Stimulated activated CD4-positive, alpha-beta T cell treated with anti-CD3 and anti-CD28 coated beads, Interleukin-2, amount 100 ng/mL, for 24 hours (primary cell): Measurements from ENCODE around the gene ARID3A.
"Not testable (repeated sequence)": the region's sequence is repeated elsewhere in the genome, so short reads cannot be mapped to it uniquely, and the experiment has no call there.

ENCODE experiments used
- DNase-seq, 2 donors: peaks; one replicate each; pipeline ENCODE4 v3.0.0-alpha.2; 2020

The ARID3A gene

DNA sequence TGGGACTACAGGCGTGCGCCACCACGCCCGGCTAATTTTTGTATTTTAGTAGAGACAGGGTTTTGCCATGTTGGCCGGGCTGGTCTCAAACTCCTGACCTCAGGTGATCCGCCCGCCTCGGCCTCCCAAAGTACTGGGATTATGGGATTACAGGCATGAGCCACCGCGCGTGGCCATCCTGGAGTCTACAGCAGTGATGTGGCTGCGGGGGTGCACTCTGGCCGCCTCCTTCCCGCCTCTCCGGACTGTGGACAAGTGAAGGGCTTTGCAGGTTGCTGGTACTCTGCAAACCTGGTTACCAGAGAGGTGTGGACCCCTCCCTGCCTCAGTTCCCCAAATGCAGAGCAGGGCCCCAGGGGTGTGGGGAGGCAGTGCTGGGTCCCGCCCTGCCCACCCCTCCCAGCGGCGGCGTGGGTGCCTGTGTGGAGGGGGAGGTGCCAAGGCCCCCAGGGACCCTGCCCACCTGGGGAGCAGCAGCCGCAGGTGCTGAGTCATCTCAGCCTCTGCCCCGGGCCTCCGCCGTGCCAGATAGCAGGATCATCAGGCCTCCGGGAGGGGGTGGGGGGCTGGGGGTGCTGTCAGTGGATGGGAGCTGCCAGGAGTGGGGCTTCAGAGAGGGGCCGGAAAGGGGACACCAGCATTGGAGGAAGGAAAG is 23.1 kb downstream of the ARID3A start:
- DNase-seq: no peak

DNA sequence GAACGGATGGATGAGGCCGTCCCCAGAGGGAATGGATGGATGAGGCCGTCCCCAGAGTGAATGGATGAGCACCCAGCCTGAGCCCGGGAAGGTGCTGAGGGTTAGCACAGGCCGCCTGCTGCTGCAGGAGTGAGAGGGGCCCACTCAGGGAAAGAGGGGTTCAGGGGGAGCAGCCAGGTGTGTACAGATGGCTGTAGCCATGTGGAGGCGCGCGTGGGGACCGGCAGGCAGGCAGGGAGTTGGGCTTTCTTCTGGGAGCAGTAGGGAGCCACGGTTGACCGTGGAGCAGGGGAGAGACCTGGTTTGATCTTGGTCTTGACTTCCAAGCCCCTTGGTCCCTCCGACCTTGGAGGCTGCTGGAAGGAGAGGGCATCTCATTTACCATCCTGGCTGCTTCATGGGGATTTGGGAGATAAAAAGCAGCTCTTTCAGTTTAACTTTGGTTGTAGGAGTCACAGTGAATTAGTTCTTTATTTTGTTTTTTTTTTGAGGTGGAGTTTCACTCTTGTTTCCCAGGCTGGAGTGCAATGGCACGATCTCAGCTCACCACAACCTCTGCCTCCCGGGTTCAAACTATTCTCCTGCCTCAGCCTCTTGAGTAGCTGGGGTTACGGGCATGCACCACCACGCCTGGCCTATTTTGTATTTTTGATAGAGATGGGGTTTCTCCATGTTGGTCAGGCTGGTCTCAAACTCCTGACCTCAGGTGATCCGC is 24.7 kb downstream of the ARID3A start:
- no peak for DNase-seq

- no peak for DNase-seq
These were observed 26.3 kb downstream of the ARID3A start for GRCh38 chr19:952049-952679.

GRCh38 chr19:952680-953444 is 27.0 kb downstream of the ARID3A start:
- no peak for DNase-seq

GRCh38 chr19:953445-954271 is 27.8 kb downstream of the ARID3A start:
- DNase-seq: no peak

DNA sequence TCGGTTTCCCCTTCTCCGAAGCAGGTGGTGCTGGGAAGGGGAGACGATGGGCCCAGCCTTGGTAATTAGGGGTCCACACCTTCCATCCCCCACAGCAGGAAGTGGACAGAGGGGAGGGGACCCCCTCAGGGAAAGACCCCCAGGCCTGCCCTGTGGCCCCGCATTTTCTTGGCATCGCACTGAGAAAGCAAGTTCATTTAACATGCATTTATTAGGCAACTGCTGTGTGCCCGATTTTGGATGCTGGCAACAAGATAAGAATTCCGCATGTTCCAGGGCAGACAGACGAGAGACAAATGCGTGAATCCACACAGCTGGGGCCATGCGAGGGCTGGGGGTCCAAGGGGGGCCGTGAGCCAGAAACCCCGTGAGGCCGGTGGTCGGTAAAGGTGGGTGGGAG is 28.4 kb downstream of the ARID3A start:
- no peak for DNase-seq

GRCh38 chr19:954672-955494 is 29.0 kb downstream of the ARID3A start:
- DNase-seq: no peak

GRCh38 chr19:955803-956765 is 30.2 kb downstream of the ARID3A start:
- no peak for DNase-seq

- no peak for DNase-seq
These were observed 31.1 kb downstream of the ARID3A start for GRCh38 chr19:956766-957440.

- not testable (repeated sequence) for DNase-seq
These were observed 31.7 kb downstream of the ARID3A start for GRCh38 chr19:957578-957977.

DNA sequence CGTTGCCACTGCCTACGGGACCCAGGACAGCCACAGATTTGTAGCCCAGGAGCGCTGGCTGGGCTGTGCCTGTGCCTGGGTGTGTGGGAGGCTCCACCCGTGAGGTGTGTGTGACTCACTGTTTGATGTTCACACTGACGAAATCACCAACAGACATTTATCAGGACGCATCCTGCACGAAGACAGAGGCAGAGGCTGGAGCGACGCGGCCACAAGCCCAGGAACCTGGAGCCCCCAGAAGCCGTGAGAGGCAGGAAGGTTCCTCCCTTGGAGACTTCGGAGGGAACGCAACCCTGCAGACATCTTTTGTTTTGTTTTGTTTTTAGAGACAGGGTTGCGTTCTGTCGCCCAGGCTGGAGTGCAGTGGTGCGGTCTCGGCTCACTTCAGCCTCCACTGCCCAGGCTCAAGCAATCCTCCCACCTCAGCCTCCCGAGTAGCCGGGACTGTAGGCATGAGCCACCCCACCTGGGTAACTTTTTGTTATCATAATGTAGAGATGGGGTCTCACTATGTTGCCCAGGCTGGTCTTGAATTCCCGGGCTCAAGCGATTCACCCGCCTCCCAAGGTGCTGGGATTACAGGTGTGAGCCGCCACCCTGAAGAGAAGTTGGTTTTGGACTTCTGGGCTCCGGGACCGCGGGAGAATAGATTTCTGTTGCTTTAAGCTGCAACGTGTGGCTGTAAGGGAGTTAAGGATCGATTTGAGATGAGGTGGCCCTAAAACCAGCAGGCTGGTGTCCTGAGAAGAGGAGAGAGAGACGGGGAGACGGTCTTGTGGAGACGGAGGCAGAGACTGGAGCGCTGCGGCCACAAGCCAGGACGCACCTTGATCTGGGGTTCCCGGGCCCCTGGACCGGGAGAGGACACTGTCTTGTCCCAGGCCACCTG is 33.4 kb downstream of the ARID3A start:
- peak; percentile 52 to 53 for DNase-seq

GRCh38 chr19:960020-960419 is 34.2 kb downstream of the ARID3A start:
- DNase-seq: no peak

- no peak for DNase-seq
These were observed 34.7 kb downstream of the ARID3A start for GRCh38 chr19:960601-960938.

DNA sequence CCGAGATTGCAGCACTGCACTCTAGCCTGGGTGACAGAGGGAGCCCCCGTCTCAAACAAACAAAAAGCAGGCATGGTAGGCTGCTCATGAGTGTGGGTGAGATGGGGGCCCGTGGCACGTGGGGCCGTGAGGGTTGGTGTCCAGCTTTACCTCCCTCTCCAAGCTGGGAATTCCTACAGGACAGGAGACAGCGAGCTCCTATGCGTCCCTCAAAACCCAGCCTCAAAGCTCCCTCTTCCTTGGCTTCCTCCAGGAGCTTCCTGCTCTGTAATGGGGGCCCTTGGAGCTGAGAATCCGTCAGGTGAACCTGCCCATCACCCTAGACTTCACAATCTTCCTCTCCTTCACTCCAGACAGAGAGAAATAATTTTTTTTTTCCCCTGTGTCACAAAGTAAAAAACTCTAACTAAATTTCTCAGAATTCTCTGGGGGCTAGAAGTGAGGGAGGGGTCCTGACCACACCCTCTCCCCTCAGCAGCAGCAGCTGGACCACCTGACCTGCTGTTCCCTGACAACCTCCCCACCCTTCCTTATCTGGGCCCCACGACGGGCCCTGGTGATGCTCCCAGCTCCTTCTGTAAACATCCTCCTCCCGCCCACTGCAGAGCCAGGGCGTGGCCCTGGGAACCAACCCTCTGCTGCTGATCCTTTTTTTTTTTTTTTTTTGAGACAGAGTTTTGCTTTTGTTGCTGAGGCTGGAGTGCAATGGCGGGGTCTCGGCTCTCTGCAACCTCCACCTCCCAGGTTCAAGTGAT is 36.2 kb downstream of the ARID3A start:
- no peak for DNase-seq

DNA sequence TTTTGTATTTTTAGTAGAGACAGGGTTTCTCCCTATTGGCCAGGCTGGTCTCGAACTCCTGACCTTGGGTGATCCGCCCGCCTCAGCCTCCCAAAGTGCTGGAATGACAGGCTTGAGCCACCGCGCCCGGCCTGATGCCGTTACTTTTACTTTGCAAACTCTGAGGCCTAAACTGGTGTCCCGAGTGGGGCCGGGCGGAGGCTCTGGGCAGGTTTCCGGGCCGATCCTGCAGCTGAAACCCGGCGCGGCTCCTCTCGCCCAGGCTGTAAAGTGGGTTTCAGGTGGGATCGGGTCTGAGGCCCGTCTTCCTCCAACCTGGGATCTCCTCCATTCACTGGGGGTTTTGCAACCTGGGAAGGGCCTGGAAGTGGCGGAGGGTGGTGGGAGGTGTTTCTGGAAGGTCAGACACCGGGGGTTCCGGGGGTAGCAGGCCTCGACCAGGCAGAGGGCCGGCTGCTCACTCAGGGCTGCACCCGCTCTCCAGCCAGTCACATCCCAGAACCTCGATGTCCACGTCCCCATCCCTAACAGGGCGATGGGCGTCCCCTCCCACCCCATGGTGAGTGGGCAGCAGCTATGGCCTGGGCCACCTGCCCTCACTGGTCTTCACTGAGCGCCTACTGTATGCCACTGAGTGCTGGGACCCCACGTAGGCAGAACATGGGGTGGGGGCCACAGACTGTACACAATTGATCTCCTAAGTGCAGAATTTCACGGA is 37.0 kb downstream of the ARID3A start:
- DNase-seq: no peak

GRCh38 chr19:963486-963951 is 37.7 kb downstream of the ARID3A start:
- no peak for DNase-seq

DNA sequence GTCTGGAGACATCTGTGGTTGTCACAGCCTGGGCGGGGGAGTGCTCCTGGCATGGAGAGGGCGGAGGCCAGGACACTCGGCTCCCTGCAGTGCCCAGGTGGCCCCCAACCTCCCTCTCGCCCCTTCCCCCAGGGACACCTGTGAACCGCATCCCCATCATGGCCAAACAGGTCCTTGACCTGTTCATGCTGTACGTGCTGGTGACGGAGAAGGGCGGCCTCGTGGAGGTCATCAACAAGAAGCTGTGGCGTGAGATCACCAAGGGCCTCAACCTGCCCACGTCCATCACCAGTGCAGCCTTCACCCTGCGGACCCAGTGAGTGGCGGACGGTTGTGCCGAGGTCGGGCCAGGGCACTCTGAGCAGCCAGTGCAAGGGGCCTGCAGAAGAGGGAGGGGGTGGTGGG is 38.3 kb downstream of the ARID3A start:
- DNase-seq: no peak
